ENCODE data around the gene NRAP.

Gene NRAP

GRCh38 chr10:113590581-113590980 is 73.3 kb downstream of the NRAP start:
- TF ChIP-seq, protein P1, sequence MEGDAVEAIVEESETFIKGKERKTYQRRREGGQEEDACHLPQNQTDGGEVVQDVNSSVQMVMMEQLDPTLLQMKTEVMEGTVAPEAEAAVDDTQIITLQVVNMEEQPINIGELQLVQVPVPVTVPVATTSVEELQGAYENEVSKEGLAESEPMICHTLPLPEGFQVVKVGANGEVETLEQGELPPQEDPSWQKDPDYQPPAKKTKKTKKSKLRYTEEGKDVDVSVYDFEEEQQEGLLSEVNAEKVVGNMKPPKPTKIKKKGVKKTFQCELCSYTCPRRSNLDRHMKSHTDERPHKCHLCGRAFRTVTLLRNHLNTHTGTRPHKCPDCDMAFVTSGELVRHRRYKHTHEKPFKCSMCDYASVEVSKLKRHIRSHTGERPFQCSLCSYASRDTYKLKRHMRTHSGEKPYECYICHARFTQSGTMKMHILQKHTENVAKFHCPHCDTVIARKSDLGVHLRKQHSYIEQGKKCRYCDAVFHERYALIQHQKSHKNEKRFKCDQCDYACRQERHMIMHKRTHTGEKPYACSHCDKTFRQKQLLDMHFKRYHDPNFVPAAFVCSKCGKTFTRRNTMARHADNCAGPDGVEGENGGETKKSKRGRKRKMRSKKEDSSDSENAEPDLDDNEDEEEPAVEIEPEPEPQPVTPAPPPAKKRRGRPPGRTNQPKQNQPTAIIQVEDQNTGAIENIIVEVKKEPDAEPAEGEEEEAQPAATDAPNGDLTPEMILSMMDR (IDR thresholded peaks at IDR 0.05; ENCODE audit: control extremely low read depth, extremely low read depth, low read depth, missing control alignments) = no peak
- POLR2A ChIA-PET = no interaction called here
- CTCF ChIA-PET = interaction anchor here (1.6 kb wide), 1 partner anchor 16 kb away, joined by 5 read pairs; no protein-coding TSS in a partner anchor

GRCh38 chr10:113589201-113589770 is 74.6 kb downstream of the NRAP start:
- POLR2A ChIA-PET = no interaction called here
- no peak for DNase-seq (ENCODE audit: extremely low spot score)
- CTCF ChIA-PET = interaction anchor here (1.6 kb wide), 1 partner anchor 14 kb away, joined by 5 read pairs; no protein-coding TSS in a partner anchor

More at GRCh38 chr10:113590581-113590980, 73.3 kb downstream of the NRAP start:
- DNase-seq (ENCODE audit: extremely low spot score) = no peak

DNA sequence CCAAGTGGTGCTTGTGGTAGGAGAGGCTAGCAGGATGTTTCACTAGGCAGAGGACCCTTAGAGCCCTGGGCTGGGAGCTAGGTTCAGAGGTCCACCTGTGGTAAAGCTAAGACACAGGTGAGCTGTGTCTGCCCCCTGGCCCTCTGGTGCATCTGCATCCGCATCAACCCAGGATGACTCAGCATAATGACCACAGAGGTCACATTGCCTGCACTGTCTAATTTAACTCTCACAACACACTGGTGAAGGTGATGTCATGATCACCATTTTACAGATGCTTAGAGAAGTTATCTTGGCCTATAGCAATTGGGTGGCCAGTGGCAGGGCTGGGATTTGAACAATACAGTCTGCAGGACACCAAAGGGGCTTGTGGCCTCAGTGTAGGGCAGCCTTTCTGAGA is 77.9 kb downstream of the NRAP start:
- CTCF ChIA-PET = interaction anchor here (1.4 kb wide), 1 partner anchor 11 kb away, joined by 4 read pairs; no protein-coding TSS in a partner anchor
- no peak for DNase-seq (ENCODE audit: extremely low spot score)
- POLR2A ChIA-PET = no interaction called here

More at GRCh38 chr10:113589201-113589770, 74.6 kb downstream of the NRAP start:
- TF ChIP-seq, protein P1 (IDR thresholded peaks at IDR 0.05; ENCODE audit: control extremely low read depth, extremely low read depth, low read depth, missing control alignments) = no peak

GRCh38 chr10:113583571-113583970 is 80.3 kb downstream of the NRAP start:
- CTCF ChIA-PET = interaction anchor here (1.7 to 2.5 kb wide), 2 partner anchors 9 to 20 kb away, joined by 6 to 9 read pairs; no protein-coding TSS in a partner anchor
- POLR2A ChIA-PET = no interaction called here
- TF ChIP-seq, protein P1 (IDR thresholded peaks at IDR 0.05; ENCODE audit: control extremely low read depth, extremely low read depth, low read depth, missing control alignments) = no peak
- DNase-seq (ENCODE audit: extremely low spot score) = no peak

More for the DNA sequence above, 77.9 kb downstream of the NRAP start:
- TF ChIP-seq, protein P1 (IDR thresholded peaks at IDR 0.05; ENCODE audit: control extremely low read depth, extremely low read depth, low read depth, missing control alignments) = no peak

- CTCF ChIA-PET = no interaction called here
Observed at GRCh38 chr10:113581092-113581491, 82.7 kb downstream of the NRAP start.

GRCh38 chr10:113578773-113579172 is 85.1 kb downstream of the NRAP start:
- TF ChIP-seq, protein P1 (IDR thresholded peaks at IDR 0.05; ENCODE audit: control extremely low read depth, extremely low read depth, low read depth, missing control alignments) = no peak
- no peak for DNase-seq (ENCODE audit: extremely low spot score)
- ChIA-PET POLR2A (no interaction called here), CTCF (interaction anchor here (1.2 kb wide), 1 partner anchor 16 kb away, joined by 4 read pairs; no protein-coding TSS in a partner anchor)

More at GRCh38 chr10:113581092-113581491, 82.7 kb downstream of the NRAP start:
- POLR2A ChIA-PET = no interaction called here
- DNase-seq (ENCODE audit: extremely low spot score) = no peak
- TF ChIP-seq, protein P1 (IDR thresholded peaks at IDR 0.05; ENCODE audit: control extremely low read depth, extremely low read depth, low read depth, missing control alignments) = no peak

All from GM10248 (cell line).